OCI-LY7 (cell line): Measurements from ENCODE around the gene SORCS3.

Source experiments
- CTCF ChIP-seq: fragments of 200-600 bp; sonication (generic); conservative IDR thresholded peaks from 2 replicates; pipeline ENCODE4 v1.5.1; 2014; ENCODE audit warnings: mild to moderate bottlenecking, antibody characterized with exemption, low read length, moderate library complexity, mixed read lengths
- EZH2phosphoT487 ChIP-seq: fragments of 200-600 bp; sonication (generic); IDR thresholded peaks from 2 replicates; pipeline ENCODE4 v1.6.1; 2018; ENCODE audit warnings: low read depth, borderline replicate concordance, mild to moderate bottlenecking, mixed run types, antibody characterized with exemption, low read length, moderate library complexity, mixed read lengths

DNA sequence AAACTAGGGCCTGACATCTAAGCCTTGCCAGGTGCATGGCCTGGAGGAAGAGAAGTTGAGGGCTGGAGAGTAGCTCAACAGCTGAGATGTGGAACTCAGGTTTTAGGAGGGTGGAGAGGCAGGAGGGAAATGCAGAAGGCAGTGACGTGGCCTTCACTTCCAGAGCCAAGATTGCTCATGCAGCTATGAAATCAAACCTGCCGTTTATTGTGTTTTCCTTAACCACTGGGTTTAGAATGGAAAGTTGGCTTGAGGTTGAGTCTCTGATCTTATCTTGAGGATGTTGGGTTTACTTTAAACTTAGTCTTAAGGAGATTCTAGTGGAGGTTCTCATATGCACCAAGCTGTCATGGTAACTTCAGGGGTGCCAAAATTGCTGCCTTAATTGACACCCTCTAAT, 178.6 kb downstream of the SORCS3 start:
- TF ChIP-seq CTCF (no peak), EZH2phosphoT487 (no peak)
